Right atrium auricular region (tissue), 2 donors: Measurements from ENCODE around the gene MSANTD2. TPM values are rescaled to one million over a fixed set of nuclear protein-coding genes. Genes with fewer than 3 reads are reported as not detected.

Experiments used
- DNase-seq: peaks from one replicate; pipeline ENCODE4 v3.0.0-alpha.2; 2019; ENCODE audit warnings: low spot score
- H3K27ac ChIP-seq, 2 donors: fragments of 200-600 bp; sonication (generic); 1 replicate in 1 of 2; 2 replicates in 1 of 2; pipeline ENCODE4 v1.5.1; 2016 to 2019
- H3K27me3 ChIP-seq, 2 donors: fragments of 200-600 bp; sonication (generic); one replicate each; pipeline versions ENCODE4 v1.5.1 to v1.6.0; 2017 to 2019
- H3K36me3 ChIP-seq: fragments of 200-600 bp; sonication (generic); one replicate; pipeline ENCODE4 v1.5.1; 2016
- H3K4me1 ChIP-seq, 2 donors: fragments of 200-600 bp; sonication (generic); one replicate each; pipeline versions ENCODE4 v1.5.1 to v1.6.0; 2017 to 2019
- H3K4me3 ChIP-seq, 2 donors: fragments of 200-600 bp; sonication (generic); 1 replicate in 1 of 2; 2 replicates in 1 of 2; pipeline ENCODE4 v1.5.1; 2017 to 2019; ENCODE audit warnings: mild to moderate bottlenecking in 1 of 2, moderate library complexity in 1 of 2
- H3K9me3 ChIP-seq, 2 donors: fragments of 200-600 bp; sonication (generic); one replicate each; pipeline ENCODE4 v1.5.1; 2019
- total RNA-seq, 2 donors: library from RNA; depleted of rRNA; stranded (reverse); fragments of >200 nt; gene quantifications; one replicate each; pipeline ENCODE4 v1.1.0, GENCODE V29; 2016
- TF ChIP-seq, protein P1 (sequence below), 2 donors: fragments of 200-600 bp; sonication (generic); IDR thresholded peaks; one replicate each; pipeline ENCODE4 v1.5.1; 2019; ENCODE audit warnings: antibody characterized with exemption in 2 of 2

MSANTD2 gene
- total RNA-seq, 2 donors from 2014 or later = 2.9 to 6.5 TPM

- Histone ChIP-seq H3K27ac (no peak overlapping the region), H3K4me3 (no peak overlapping the region), H3K27me3 (peaks cover 30 to 55% of the 10 kb centered on the region in 2 donors), H3K4me1 (peaks cover 0 to 22% of the 10 kb centered on the region in 2 donors), H3K9me3 (no peaks in the 10 kb centered on the region), H3K36me3 (no peaks in the 10 kb centered on the region)
- TF ChIP-seq, protein P1, sequence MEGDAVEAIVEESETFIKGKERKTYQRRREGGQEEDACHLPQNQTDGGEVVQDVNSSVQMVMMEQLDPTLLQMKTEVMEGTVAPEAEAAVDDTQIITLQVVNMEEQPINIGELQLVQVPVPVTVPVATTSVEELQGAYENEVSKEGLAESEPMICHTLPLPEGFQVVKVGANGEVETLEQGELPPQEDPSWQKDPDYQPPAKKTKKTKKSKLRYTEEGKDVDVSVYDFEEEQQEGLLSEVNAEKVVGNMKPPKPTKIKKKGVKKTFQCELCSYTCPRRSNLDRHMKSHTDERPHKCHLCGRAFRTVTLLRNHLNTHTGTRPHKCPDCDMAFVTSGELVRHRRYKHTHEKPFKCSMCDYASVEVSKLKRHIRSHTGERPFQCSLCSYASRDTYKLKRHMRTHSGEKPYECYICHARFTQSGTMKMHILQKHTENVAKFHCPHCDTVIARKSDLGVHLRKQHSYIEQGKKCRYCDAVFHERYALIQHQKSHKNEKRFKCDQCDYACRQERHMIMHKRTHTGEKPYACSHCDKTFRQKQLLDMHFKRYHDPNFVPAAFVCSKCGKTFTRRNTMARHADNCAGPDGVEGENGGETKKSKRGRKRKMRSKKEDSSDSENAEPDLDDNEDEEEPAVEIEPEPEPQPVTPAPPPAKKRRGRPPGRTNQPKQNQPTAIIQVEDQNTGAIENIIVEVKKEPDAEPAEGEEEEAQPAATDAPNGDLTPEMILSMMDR (IDR thresholded peaks at IDR 0.05) = no peak
- DNase-seq = no peak
These were observed 41.6 kb upstream of the MSANTD2 start for GRCh38 chr11:124841840-124842239.

- peaks cover 0 to 22% of the 10 kb centered on the region in 2 donors for H3K4me1 ChIP-seq
- H3K27me3 ChIP-seq = peaks cover 30 to 53% of the 10 kb centered on the region in 2 donors
- TF ChIP-seq, protein P1 (IDR thresholded peaks at IDR 0.05) = no peak
- H3K4me3 ChIP-seq = no peak overlapping the region
- no peak overlapping the region for H3K27ac ChIP-seq
- DNase-seq = no peak
- H3K9me3 ChIP-seq = no peaks in the 10 kb centered on the region
- no peaks in the 10 kb centered on the region for H3K36me3 ChIP-seq
These were observed 41.0 kb upstream of the MSANTD2 start for GRCh38 chr11:124841201-124841600.

DNA sequence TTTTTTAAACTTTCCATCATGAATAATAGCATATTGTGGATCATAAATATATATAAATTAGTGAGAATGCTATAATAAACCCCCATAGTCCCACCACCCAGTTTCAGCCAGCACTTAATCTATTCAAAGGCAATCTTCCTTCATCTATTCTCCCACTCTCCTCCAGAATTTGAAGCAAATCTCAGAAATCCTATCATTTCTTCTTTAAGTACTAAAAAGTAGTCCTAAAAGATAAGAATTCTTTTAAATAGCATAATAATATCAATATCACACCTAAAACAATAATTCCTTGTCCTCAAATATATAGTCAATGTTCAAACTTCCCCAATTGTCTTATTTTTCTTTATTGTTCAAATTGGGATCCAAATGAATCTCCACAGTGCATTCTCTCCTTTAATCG lies 40.5 kb upstream of the MSANTD2 start:
- TF ChIP-seq, protein P1 (IDR thresholded peaks at IDR 0.05) = no peak
- H3K4me1 ChIP-seq = peaks cover 0 to 22% of the 10 kb centered on the region in 2 donors
- no peak overlapping the region for H3K4me3 ChIP-seq
- H3K9me3 ChIP-seq = no peaks in the 10 kb centered on the region
- H3K27ac ChIP-seq = no peak overlapping the region
- peaks cover 30 to 48% of the 10 kb centered on the region in 2 donors for H3K27me3 ChIP-seq
- no peak for DNase-seq
- H3K36me3 ChIP-seq = no peaks in the 10 kb centered on the region

DNA sequence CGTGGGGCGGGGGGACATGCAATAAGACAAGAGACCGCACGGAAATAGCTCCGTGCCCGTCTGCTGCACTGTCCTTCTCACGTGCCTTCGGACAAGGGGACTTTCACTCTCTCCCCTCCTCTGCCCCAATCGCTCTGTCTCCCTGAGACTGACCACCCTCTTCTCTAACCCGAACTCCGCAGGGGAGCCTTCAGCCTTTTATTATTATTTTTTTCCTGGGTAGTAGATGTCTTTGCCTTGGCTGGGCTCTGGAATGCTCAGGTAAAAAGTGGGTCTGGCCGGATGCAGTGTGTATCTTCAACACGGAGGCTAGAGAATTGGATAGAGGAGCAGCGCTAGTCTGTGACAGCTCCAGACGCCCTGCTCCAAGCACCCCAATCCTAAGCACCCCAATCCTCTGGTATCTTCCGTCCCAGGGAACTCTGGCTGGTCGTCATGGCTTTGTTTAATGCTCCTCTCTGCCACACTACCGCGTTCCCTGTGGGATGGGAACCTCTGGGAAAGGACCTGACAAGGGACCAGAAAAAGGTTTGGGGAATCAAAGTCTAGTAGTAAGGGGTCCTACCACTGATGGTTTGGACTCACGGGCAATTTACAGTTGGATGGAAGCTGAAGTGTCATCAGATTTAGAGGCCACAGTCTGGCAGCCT lies 39.9 kb upstream of the MSANTD2 start:
- TF ChIP-seq, protein P1 (IDR thresholded peaks at IDR 0.05) = no peak
- H3K4me1 ChIP-seq = peaks cover 0 to 22% of the 10 kb centered on the region in 2 donors
- peak overlapping the region in 1 of 2 donors; percentile 48 for H3K4me3 ChIP-seq
- no peak for DNase-seq
- H3K27ac ChIP-seq = no peak overlapping the region
- peaks cover 27 to 46% of the 10 kb centered on the region in 2 donors for H3K27me3 ChIP-seq
- H3K9me3 ChIP-seq = no peaks in the 10 kb centered on the region
- no peaks in the 10 kb centered on the region for H3K36me3 ChIP-seq

DNA sequence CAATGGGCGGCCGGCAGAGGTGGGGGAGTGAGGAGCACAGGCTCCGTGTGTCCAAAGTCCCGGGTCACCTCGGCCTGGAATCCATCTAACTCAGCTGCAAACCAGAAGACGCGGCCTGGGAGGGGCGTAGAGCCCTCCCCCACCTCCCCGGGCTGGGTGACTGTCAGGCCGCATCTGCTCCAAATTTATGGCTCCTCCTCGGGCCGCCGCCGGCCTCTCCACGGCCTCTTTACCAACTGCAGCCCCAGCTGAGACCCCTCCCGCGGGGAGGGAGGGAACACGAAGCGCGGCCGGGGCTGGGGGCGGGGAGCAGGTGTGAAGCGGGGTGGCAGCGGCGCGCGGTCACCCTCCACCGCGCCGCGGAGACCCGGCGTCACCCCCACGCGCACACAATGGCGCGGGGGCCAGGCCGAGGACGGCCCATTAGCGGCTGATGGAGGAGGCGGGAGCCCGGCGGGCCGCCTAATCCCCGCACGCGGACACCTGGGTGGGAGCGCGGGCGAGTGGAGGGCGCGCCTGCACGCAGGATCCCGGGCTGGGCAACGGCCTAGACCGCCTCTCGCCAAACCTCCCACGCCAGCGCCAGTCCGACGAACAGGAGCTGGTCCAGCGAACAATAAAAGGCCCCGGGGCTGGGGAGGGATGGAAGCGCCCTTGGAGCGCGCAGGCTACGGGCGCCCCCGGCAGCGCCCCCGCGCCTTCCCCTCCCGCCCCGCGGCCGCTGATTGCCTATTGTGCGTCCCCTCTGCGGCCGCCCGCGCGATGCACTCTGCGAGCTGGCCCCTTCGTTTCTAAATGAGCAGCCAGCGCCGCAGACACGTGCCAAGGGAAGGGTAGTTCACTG lies 39.1 kb upstream of the MSANTD2 start:
- H3K27me3 ChIP-seq = peaks cover 24 to 41% of the 10 kb centered on the region in 2 donors
- TF ChIP-seq, protein P1 (IDR thresholded peaks at IDR 0.05) = no peak
- H3K4me1 ChIP-seq = peaks cover 0 to 22% of the 10 kb centered on the region in 2 donors
- H3K9me3 ChIP-seq = no peaks in the 10 kb centered on the region
- H3K4me3 ChIP-seq = peak overlapping the region; percentile 3 to 48
- no peaks in the 10 kb centered on the region for H3K36me3 ChIP-seq
- no peak for DNase-seq
- H3K27ac ChIP-seq = no peak overlapping the region
